Measurements from ENCODE around the gene NDUFS8.

Gene NDUFS8

DNA sequence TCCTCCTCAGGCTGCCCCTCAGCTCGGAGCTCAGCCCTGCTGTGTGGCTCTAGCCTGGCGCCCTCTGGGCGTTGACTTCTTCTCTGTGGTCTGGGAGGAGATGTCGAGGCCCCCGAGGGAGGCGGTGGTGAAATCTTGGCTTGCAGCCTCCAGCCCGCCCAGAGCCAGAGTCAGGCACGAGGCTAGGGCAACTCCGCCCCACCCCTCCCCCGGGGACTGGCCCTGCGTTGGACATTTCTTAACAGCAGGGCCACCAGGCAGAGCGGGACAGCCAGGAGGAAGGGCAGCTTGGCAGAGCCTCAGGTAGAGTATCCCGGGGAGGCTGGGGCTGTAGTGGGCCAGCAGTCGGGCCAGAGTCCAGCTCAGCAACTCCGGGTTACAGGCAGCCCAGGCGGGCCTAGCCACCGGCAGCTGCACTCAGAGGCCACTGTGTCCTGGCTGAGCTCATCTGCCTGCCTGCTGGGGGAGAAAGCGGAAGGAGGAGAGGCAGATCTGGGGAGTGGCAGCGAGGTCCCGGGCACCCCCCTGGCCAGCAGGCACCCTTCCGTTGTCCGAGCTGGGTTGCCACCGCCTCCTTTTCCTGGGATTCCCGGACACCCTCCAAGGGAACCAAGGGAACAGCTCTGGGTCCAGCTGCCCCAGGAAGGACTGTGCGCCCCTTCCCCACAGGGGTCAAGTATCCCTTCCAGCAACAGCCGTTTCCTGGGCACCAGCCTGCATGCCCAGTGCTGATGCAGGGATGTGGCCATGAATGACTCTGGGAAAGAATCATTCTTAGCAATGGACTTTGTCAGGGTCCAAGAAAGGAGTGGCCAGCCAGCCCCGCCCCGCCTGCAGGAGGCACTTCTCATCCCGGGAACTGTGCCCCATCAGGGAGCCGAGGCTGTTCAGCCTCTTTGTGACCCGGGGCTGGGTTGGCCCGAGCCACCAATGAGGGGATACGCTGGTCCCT is 20.1 kb upstream of the NDUFS8 start, which contains the start of gene ALDH3B1:
Gene ALDH3B1, plus strand, starts transcription at position 238 of the 952 bp plus-strand sequence. CDS start 4,971 bp downstream, outside the sequence.
- DNase-seq (no peak), ATAC-seq (peak; percentile 19)
- Mint-ChIP-seq H3K27me3 (peaks cover 10% of the 10 kb centered on the region), H3K9me3 (no peaks in the 10 kb centered on the region), H3K27ac (peak within 1 kb of the TSS in 1 of 2 donors; percentile 71), H3K4me3 (peak within 1 kb of the TSS in 1 of 2 donors; percentile 9), H3K4me1 (peaks cover 15% of the 10 kb centered on the region)

DNA sequence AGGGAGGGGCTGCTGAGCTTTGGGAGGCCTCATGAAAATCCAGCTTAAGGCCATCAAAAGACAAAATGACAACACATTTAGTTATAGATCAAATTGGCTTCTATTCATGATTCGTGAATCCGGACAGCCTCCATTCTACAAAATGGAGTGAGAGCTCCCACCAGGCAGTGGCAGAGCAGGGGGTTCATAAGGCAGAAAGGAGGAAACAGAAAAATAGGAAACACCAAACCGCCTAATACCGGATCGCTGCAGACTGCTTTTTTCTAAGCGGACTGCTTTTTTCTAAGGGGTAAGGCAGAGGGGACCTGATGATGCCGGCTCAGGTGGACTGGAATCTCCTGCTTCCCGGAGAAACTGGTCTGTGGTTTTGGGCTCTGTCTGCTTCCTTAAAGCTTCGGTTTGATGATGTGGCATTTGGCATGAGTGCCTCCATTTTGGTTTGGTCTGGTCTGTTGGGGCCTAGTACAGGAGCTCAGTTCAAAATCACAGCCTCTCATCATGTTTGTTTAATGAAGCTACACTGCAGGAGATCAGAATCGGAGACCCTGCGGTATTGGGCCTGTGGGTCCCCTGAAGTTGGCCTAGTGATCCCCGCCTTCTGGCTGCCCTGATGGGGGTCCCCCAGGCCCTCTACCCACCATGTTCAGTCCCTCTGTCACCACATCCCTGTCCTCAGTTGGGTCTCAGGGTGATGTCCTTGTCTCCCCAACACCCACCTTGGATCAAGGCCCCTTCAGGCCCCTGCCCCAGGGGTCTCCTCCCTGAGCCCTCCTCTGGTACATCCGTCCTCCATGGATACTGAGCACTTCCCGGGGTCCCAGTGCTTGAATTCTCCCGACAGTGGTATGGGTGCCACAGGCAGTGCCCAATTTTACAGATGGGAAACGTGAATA is 19.2 kb upstream of the NDUFS8 start:
- H3K27ac Mint-ChIP-seq, result no peak overlapping the region
- no peak for ATAC-seq
- H3K4me3 Mint-ChIP-seq, result no peak overlapping the region
- peaks cover 10% of the 10 kb centered on the region for H3K27me3 Mint-ChIP-seq
- no peaks in the 10 kb centered on the region for H3K9me3 Mint-ChIP-seq
- H3K4me1 Mint-ChIP-seq, result peaks cover 15% of the 10 kb centered on the region
- DNase-seq, result no peak

DNA sequence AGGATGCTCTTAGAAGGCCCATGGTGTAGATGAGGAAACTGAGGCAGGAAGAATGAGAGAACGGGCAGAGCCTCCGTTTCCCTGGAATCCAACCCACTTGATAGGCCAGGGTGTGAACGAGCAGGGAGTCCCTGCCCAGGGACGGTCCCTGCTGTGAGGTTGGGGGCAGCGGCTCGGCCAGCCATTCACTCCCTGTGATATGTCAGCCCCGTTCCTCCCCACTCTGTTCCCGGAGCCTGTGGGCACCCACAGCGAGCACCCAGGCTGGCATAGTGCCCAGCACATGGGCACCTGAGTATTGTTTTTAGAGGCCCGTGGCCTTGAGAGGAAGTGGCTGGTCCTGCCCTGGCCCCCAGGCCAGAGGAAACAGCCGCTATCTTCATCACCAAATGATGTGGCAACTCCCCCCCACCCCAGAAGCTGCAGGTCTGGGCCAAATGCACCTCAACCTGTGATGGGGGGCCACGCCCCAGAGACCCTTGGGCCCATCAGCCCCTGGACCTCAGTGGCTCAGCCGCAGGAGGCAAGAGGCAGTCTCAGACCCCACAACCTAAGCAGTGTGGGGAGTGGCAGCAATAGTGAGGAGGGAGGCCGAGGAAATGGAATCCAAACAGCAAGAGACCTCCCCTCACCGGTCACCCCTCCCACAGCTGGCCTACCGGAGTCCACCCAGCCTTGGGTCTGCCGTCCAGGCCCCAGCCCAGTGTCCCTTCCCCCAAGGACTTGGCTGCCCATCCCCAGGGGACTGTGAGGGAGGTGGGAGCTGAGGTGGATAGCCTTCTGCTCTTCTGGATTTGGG is 18.2 kb upstream of the NDUFS8 start:
- no peak for DNase-seq
- ATAC-seq, result no peak
- peaks cover 15% of the 10 kb centered on the region for H3K4me1 Mint-ChIP-seq
- H3K27me3 Mint-ChIP-seq, result peaks cover 10% of the 10 kb centered on the region
- H3K9me3 Mint-ChIP-seq, result no peaks in the 10 kb centered on the region
- H3K4me3 Mint-ChIP-seq, result no peak overlapping the region
- H3K27ac Mint-ChIP-seq, result no peak overlapping the region

DNA sequence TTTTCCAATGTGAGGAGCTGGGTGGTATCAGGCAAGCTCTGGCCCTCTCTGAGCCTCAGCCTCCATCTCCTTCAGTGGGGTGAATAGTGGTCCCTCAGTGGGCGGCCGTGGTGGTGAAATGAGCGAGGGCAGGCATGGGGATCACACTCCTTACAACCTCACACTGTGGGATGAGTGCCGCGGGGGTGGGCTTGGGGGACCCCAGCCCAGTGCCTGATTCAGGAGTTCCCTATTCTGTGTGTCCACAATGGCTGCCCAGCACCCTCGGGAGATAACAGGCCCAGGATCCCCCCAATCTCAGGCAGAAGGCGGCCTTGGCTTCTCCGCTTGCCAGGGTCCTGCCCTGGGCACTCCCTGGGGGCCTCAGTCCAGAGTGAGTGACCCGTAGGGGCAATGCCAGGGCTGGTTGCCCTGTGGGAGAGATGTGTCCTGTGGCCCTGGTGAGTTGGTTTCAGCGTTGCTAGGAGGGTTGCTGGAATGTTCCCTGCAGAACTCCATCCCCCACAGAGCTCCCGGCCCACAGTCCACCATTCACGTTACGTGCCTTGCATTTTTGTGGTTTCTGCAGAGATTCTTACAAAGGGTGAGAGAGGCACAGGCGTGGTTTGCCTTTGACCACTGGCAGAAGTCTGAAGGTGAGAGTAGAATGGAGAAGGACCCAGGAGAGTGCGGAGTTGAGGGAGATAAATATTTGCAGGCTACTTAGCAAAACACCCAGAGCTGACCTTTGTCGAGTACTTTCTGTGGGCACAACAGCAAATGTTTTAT is 17.5 kb upstream of the NDUFS8 start:
- ATAC-seq (no peak), DNase-seq (no peak)
- Mint-ChIP-seq H3K4me1 (peaks cover 15% of the 10 kb centered on the region), H3K9me3 (no peaks in the 10 kb centered on the region), H3K27me3 (peaks cover 10% of the 10 kb centered on the region), H3K27ac (no peak overlapping the region), H3K4me3 (no peak overlapping the region)

DNA sequence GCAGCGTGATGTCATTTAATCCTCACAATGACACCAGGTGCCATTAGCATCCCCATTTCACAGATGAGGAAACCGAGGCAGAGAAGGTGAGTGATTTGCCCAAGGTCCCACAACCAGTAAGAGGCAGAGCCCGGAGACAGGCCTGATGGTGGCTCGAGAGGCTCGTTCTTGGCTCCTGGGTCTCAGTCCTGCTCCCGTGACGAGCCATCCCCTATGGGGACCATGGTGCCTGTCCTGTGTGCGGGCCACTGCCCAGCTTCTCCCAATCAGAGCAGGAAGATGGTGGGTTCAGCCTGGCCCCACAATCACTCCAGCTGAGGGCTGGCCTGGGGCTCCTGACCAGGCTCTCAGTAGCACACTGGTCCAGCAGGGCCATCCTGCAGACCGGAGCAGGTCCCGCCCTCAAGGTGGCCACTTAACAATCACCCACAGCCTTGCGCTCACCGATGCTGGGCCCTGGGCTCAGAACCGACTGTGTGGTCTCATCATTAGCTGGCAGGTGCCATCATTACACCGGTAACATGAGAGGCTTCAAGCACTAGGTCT is 16.8 kb upstream of the NDUFS8 start:
- H3K27ac Mint-ChIP-seq, result no peak overlapping the region
- ATAC-seq (no peak), DNase-seq (no peak)
- no peak overlapping the region for H3K4me3 Mint-ChIP-seq
- peaks cover 10% of the 10 kb centered on the region for H3K27me3 Mint-ChIP-seq
- H3K4me1 Mint-ChIP-seq, result peaks cover 15% of the 10 kb centered on the region
- no peaks in the 10 kb centered on the region for H3K9me3 Mint-ChIP-seq

DNA sequence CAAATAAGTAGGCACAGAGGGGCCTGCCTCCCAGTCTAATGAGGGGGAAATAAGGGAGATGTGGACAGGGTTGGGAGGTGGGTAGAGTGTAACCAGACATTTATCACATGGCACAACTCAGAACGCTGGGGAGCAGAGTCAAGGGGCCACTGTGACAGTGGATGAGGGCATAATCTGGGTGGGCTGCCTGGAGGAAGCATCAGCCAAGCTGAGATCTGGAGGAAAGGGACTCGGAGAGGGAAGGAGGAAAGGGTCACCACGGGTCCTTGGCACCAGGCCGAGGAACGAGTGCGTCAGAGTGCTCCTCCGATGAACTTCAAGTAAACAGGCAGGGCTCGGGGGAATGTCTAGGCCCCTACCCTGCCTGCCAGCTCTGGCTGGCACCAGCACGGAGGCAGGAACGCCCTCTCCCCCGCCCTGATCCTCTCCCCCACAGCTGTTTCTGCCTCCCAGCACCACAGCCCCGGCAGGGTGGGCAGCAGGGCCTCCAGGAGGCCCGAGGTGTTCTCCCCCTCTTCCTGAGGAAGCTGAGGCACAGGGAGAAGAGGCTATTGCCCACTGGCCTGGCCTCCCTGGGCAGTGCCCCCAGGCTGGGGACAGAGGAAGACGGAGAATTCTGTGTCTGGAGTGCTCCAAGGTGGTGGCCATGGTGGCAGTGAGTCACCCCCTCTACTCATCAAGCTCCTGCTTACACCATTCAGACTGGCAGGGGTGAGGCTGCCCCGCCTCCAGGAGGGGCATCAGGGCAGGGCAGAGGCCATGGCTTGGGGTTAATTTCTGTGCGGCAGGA is 16.1 kb upstream of the NDUFS8 start:
- DNase-seq, result no peak
- no peak overlapping the region for H3K27ac Mint-ChIP-seq

DNA sequence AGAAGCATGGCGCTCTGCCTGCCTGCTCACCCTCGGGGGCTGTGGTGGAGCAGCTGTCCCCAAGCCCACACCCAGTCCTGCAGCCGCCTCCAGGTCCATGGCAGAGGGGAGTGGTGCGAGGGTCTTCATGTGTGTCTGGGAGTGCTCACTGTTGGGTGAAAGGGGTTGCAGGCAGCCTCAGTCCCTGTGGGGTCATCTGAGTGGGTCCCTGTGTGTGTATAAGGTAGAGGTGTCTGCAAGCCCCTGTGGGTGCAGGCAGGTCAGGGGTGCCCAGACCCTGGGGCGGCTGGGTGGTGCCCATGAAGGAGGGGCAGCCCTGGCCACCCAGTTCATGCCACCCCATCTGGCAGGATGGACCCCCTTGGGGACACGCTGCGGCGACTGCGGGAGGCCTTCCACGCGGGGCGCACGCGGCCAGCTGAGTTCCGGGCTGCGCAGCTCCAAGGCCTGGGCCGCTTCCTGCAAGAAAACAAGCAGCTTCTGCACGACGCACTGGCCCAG is 15.5 kb upstream of the NDUFS8 start:
- Mint-ChIP-seq H3K4me3 (no peak overlapping the region), H3K27me3 (peaks cover 9% of the 10 kb centered on the region), H3K27ac (no peak overlapping the region), H3K9me3 (no peaks in the 10 kb centered on the region), H3K4me1 (peaks cover 3% of the 10 kb centered on the region)
- DNase-seq, result no peak
- ATAC-seq, result peak; percentile 39

More for the DNA sequence above, 16.1 kb upstream of the NDUFS8 start:
- H3K9me3 Mint-ChIP-seq, result no peaks in the 10 kb centered on the region
- peak; percentile 56 for ATAC-seq
- peaks cover 8% of the 10 kb centered on the region for H3K4me1 Mint-ChIP-seq
- H3K27me3 Mint-ChIP-seq, result peaks cover 10% of the 10 kb centered on the region
- no peak overlapping the region for H3K4me3 Mint-ChIP-seq

DNA sequence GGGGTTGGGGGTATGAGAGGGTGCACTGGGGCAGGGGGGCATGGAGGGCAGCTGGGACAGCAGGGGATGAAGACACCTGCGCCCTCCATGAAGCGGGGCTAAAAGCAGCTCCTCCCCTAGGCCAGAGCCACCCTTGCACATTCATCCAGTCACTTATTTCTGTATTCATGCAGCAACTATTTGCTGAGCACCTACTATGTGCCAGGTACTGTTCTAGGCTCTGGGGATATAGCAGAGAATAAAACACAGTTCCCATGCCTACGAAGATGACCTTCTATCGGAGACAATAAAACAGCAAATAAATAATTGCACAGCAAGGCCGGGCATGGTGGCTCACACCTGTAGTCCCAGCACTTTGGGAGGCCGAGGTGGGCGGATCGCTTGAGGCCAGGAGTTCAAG is 15.0 kb upstream of the NDUFS8 start:
- H3K4me3 Mint-ChIP-seq, result no peak overlapping the region
- H3K9me3 Mint-ChIP-seq, result no peaks in the 10 kb centered on the region
- no peak overlapping the region for H3K27ac Mint-ChIP-seq
- ATAC-seq, result no peak
- no peak for DNase-seq
- H3K27me3 Mint-ChIP-seq, result peaks cover 5% of the 10 kb centered on the region
- H3K4me1 Mint-ChIP-seq, result no peaks in the 10 kb centered on the region

DNA sequence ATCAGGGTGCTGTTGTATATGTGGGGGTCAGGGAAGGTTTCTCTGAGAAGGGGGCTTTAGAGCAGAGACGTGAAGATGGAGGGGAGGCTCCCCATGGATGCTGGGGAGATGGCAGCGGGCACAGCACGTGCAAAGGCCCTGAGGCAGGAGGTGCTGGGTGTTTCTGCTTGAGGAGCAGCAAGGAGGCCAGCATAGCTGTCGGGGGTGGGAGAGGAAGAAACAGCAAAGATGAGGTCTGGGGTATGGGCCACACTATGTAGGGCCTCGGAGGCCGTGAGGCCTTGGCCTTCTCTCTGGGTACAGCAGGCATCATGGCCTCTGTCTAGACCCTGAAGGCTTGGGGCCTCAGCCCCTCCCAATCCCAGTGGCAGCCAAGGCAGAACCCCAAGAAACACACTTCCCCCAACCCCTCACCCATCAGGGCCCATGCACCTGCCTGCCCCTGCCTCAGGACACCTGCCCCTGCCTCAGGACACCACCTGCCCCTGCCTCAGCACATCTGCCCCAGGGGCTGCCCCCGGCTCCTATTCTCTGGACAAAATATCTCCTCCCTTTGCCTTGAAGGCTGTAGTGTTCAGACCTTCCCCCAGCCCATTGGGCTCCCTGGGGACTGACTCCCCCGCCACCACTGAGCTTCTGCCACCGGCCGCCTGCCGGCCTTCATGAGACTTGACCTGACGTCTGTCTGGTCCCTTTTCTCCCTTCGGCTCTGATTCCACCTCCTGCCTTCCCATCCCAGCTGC is 14.1 kb upstream of the NDUFS8 start:
- H3K27me3 Mint-ChIP-seq, result no peaks in the 10 kb centered on the region
- no peak overlapping the region for H3K27ac Mint-ChIP-seq
- no peak overlapping the region for H3K4me3 Mint-ChIP-seq
- DNase-seq (no peak), ATAC-seq (no peak)
- no peaks in the 10 kb centered on the region for H3K4me1 Mint-ChIP-seq
- no peaks in the 10 kb centered on the region for H3K9me3 Mint-ChIP-seq

DNA sequence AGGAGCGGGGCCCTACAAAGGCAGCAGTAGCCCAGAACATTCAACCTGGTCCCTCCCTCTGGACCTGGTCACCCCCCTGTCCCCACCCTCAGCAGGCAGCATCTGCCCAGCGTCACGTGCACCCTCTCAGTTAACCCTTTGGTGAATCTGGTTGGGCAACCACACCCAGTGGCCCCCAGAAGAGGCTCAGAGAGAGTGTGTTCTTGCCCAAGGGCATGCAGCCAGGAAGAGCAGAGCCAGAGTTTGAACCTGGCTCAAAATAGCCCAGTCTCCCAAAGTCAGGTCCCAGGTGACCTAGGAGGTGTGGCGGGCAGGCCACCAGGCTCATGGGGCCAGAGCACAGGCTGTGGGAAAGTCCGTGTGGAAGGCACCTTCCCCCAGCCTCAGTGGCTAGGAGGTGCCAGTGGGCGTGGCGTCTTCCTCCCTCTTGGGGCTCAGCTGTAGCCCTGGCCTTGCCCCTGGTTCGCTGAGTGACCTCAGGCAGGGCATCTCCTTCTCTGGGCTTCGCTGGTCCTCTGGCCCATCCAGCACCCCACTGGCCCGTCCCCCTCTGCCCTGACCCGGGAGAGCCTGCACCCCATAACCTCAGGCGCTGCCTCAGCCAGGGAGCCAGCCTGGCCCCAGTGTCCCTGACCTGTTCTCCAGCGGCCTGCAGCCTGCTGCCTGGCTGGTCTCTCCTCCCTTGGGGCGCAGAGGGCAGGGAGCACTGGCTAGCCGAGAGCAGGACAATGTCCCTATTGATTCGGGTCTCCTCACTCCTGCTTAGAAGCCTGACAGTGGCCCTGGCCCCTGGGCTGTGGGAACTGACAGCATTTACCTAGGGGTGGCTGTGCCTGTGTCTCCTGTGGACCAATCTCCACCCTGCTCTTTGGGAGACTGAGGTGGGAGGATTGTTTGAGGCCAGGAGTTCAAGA is 13.3 kb upstream of the NDUFS8 start:
- ATAC-seq (no peak), DNase-seq (no peak)
- Mint-ChIP-seq H3K9me3 (no peaks in the 10 kb centered on the region), H3K27ac (peak overlapping the region in 1 of 2 donors; percentile 38), H3K4me1 (no peaks in the 10 kb centered on the region), H3K27me3 (no peaks in the 10 kb centered on the region), H3K4me3 (no peak overlapping the region)

DNA sequence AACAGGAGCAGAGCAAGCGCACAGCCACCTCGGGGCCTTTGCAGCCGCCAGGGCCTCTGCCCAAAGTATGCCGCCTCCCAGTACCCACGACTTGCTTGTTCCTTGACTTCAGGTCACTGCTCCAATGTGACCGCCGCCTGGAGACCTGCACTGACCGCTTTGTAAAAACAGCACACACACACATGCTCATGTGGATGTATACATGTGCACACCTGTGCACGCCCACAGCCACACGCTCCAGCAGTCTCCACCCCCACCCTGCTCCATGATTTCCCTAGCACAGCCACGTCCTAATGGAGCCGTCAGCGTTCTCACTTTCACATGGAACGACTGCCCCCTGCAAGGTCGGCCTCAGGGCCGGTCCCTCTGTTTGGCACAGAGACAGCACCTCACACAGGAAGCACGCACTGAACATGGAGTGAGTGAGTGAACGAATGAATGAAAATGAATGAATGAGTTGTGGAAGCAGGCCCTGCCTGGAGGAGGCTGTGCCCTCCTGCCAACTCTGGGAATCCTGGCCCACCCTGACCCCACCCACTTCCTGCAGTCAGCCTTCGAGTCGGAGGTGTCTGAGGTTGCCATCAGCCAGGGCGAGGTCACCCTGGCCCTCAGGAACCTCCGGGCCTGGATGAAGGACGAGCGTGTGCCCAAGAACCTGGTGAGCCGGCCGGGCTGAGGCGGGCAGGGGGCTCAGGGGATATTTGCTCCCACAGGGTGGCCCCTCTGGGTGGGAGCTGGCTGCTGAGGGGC is 12.3 kb upstream of the NDUFS8 start:
- Mint-ChIP-seq H3K4me1 (no peaks in the 10 kb centered on the region), H3K9me3 (no peaks in the 10 kb centered on the region), H3K27me3 (no peaks in the 10 kb centered on the region), H3K4me3 (no peak overlapping the region), H3K27ac (no peak overlapping the region)
- DNase-seq (no peak), ATAC-seq (no peak)

Measured in stimulated activated naive CD8-positive, alpha-beta T cell treated with anti-CD3 and anti-CD28 coated beads, Interleukin-15, amount 100 ng/mL, for 72 hours (primary cell).